ENCODE data around the gene TP53BP2.
"Not testable (repeated sequence)": the region's sequence is repeated elsewhere in the genome, so short reads cannot be mapped to it uniquely, and the experiment has no call there.

Gene TP53BP2
- 75.8 to 91.5 reads per million in 2 donors for total RNA-seq

GRCh38 chr1:223845810-223846682, at the start of gene TP53BP2:
TSS of gene TP53BP2 (minus strand) at chr1:223845947. CDS start at chr1:223845680, 267 bp downstream.
- DNase-seq, result peak; percentile 76

- DNase-seq, result not testable (repeated sequence)
Observed at GRCh38 chr1:223890494-223890893, 44.7 kb upstream of the TP53BP2 start.

- not testable (repeated sequence) for DNase-seq
Observed at GRCh38 chr1:223889319-223889718, 43.6 kb upstream of the TP53BP2 start.

- DNase-seq, result no peak
Observed at GRCh38 chr1:223887747-223888418, 42.1 kb upstream of the TP53BP2 start.

- no peak for DNase-seq
Observed at GRCh38 chr1:223886516-223886921, 40.8 kb upstream of the TP53BP2 start.

- DNase-seq, result no peak
Observed at GRCh38 chr1:223885614-223886013, 39.9 kb upstream of the TP53BP2 start.

GRCh38 chr1:223878598-223879325, 33.0 kb upstream of the TP53BP2 start:
- DNase-seq, result no peak

- DNase-seq, result no peak
Observed at GRCh38 chr1:223877804-223878203, 32.1 kb upstream of the TP53BP2 start.

GRCh38 chr1:223876590-223876989, 30.8 kb upstream of the TP53BP2 start:
- DNase-seq, result no peak

GRCh38 chr1:223873044-223873443, 27.3 kb upstream of the TP53BP2 start:
- DNase-seq, result no peak

- no peak for DNase-seq
Observed at GRCh38 chr1:223872308-223872901, 26.7 kb upstream of the TP53BP2 start.

GRCh38 chr1:223870617-223871574, 25.1 kb upstream of the TP53BP2 start:
- no peak for DNase-seq

GRCh38 chr1:223864599-223865368, 19.0 kb upstream of the TP53BP2 start:
- not testable (repeated sequence) for DNase-seq

GRCh38 chr1:223864084-223864483, 18.3 kb upstream of the TP53BP2 start:
- no peak for DNase-seq

GRCh38 chr1:223861904-223862303, 16.2 kb upstream of the TP53BP2 start:
- DNase-seq, result no peak

- no peak for DNase-seq
Observed at GRCh38 chr1:223860051-223860622, 14.4 kb upstream of the TP53BP2 start.

- DNase-seq, result no peak
Observed at GRCh38 chr1:223859058-223859457, 13.3 kb upstream of the TP53BP2 start.

GRCh38 chr1:223856386-223856785, 10.6 kb upstream of the TP53BP2 start:
- DNase-seq, result no peak

- no peak for DNase-seq
Observed at GRCh38 chr1:223853748-223854147, 8.0 kb upstream of the TP53BP2 start.

- DNase-seq, result no peak
Observed at GRCh38 chr1:223853275-223853674, 7.5 kb upstream of the TP53BP2 start.

All from activated gamma-delta T cell (primary cell).